Activated CD8-positive, alpha-beta T cell treated with anti-CD3 and anti-CD28 coated beads for 36 hours (primary cell): ENCODE results near the gene NAALADL2. TPM values are rescaled to one million over a fixed set of nuclear protein-coding genes. Genes with fewer than 3 reads are reported as not detected.

Experiments used
- ATAC-seq: fragments of 200-7000 bp; cut with Tn5 transposase; one replicate; pipeline ENCODE4 v1.10.0; 2021; ENCODE audit warnings: mild to moderate bottlenecking, moderate library complexity
- CTCF ChIA-PET: fragments of 350-600 bp; sonication (Branson Sonifier 250); formaldehyde crosslinking; loops from one replicate; lab custom pipeline; 2021; ENCODE audit warnings: antibody characterized with exemption; lab: Charles Lee
- POLR2A ChIA-PET: fragments of 350-600 bp; sonication (Branson Sonifier 250); formaldehyde crosslinking; loops from one replicate; lab custom pipeline; 2021; ENCODE audit warnings: antibody characterized with exemption; lab: Charles Lee
- DNase-seq: peaks from one replicate; pipeline ENCODE4 v3.0.0-alpha.2; 2020
- H3K27ac Mint-ChIP-seq: one replicate; pipeline ENCODE4 v1.8.0; 2021; ENCODE audit warnings: mild to moderate bottlenecking, mixed read lengths
- H3K27me3 Mint-ChIP-seq: one replicate; pipeline ENCODE4 v1.8.0; 2021; ENCODE audit warnings: mixed read lengths
- H3K36me3 Mint-ChIP-seq: one replicate; pipeline ENCODE4 v1.8.0; 2021; ENCODE audit warnings: low read depth, mixed read lengths
- H3K4me1 Mint-ChIP-seq: one replicate; pipeline ENCODE4 v1.8.0; 2021; ENCODE audit warnings: low read depth, mixed read lengths
- H3K4me3 Mint-ChIP-seq: one replicate; pipeline ENCODE4 v1.8.0; 2021; ENCODE audit warnings: mild to moderate bottlenecking, moderate library complexity, mixed read lengths
- H3K9me3 Mint-ChIP-seq: one replicate; pipeline ENCODE4 v1.8.0; 2021; ENCODE audit warnings: mixed read lengths
- CTCF ChIP-seq: fragments of 200-600 bp; IDR thresholded peaks from one replicate; pipeline ENCODE4 v1.8.0; 2022; ENCODE audit warnings: antibody characterized with exemption, mild to moderate bottlenecking
- intact Hi-C: fragments of 100-400 bp; cut with micrococcal nuclease; formaldehyde crosslinking; loops from one replicate; pipeline ENCODE4 v1.10.0; 2022
- total RNA-seq, 2 experiments: library from RNA; stranded (reverse); gene quantifications; one replicate each; pipeline ENCODE4 v1.2.3, GENCODE V29; 2021

NAALADL2 gene
- total RNA-seq, 2 experiments from 2014 or later, result 0.60 TPM; not detected in 1

- no peak for TF ChIP-seq CTCF
- DNase-seq, result no peak
- H3K4me3 Mint-ChIP-seq, result no peak overlapping the region
- no peaks in the 10 kb centered on the region for H3K36me3 Mint-ChIP-seq
- POLR2A ChIA-PET, result no interaction called here
- H3K27me3 Mint-ChIP-seq, result no peaks in the 10 kb centered on the region
- H3K27ac Mint-ChIP-seq, result no peak overlapping the region
- intact Hi-C loops, result no loop called here
- peaks cover 1% of the 10 kb centered on the region for H3K9me3 Mint-ChIP-seq
- no peak for ATAC-seq
- CTCF ChIA-PET, result no interaction called here
- H3K4me1 Mint-ChIP-seq, result no peaks in the 10 kb centered on the region
Observed at GRCh38 chr3:175107995-175108394, 248.9 kb downstream of the NAALADL2 start.

- Mint-ChIP-seq H3K9me3 (no peaks in the 10 kb centered on the region), H3K27ac (no peak overlapping the region), H3K27me3 (no peaks in the 10 kb centered on the region), H3K36me3 (no peaks in the 10 kb centered on the region), H3K4me3 (no peak overlapping the region), H3K4me1 (no peaks in the 10 kb centered on the region)
- intact Hi-C loops, result no loop called here
- ChIA-PET POLR2A (no interaction called here), CTCF (no interaction called here)
- ATAC-seq, result no peak
- DNase-seq, result no peak
- TF ChIP-seq CTCF, result no peak
Observed at GRCh38 chr3:175108613-175109151, 249.5 kb downstream of the NAALADL2 start.

GRCh38 chr3:175111036-175111435 lies 251.9 kb downstream of the NAALADL2 start:
- intact Hi-C loops, result no loop called here
- H3K4me3 Mint-ChIP-seq, result no peak overlapping the region
- ATAC-seq, result no peak
- TF ChIP-seq CTCF, result no peak
- no peaks in the 10 kb centered on the region for H3K36me3 Mint-ChIP-seq
- peaks cover 2% of the 10 kb centered on the region for H3K9me3 Mint-ChIP-seq
- CTCF ChIA-PET, result no interaction called here
- H3K27ac Mint-ChIP-seq, result no peak overlapping the region
- DNase-seq, result no peak
- H3K4me1 Mint-ChIP-seq, result no peaks in the 10 kb centered on the region
- H3K27me3 Mint-ChIP-seq, result no peaks in the 10 kb centered on the region
- POLR2A ChIA-PET, result no interaction called here

- ATAC-seq (no peak), DNase-seq (no peak)
- no peaks in the 10 kb centered on the region for H3K4me1 Mint-ChIP-seq
- no peaks in the 10 kb centered on the region for H3K36me3 Mint-ChIP-seq
- peaks cover 6% of the 10 kb centered on the region for H3K9me3 Mint-ChIP-seq
- CTCF ChIA-PET, result no interaction called here
- H3K27ac Mint-ChIP-seq, result no peak overlapping the region
- no peaks in the 10 kb centered on the region for H3K27me3 Mint-ChIP-seq
- no peak for TF ChIP-seq CTCF
- POLR2A ChIA-PET, result no interaction called here
- no peak overlapping the region for H3K4me3 Mint-ChIP-seq
- intact Hi-C loops, result no loop called here
Observed at GRCh38 chr3:175118382-175118941, 259.3 kb downstream of the NAALADL2 start.

GRCh38 chr3:175121225-175121624 lies 262.1 kb downstream of the NAALADL2 start:
- H3K9me3 Mint-ChIP-seq, result peaks cover 6% of the 10 kb centered on the region
- H3K36me3 Mint-ChIP-seq, result no peaks in the 10 kb centered on the region
- H3K27ac Mint-ChIP-seq, result no peak overlapping the region
- TF ChIP-seq CTCF, result no peak
- ATAC-seq (no peak), DNase-seq (peak; percentile 2)
- H3K4me1 Mint-ChIP-seq, result no peaks in the 10 kb centered on the region
- H3K27me3 Mint-ChIP-seq, result no peaks in the 10 kb centered on the region
- CTCF ChIA-PET, result interaction anchor here (1.0 to 1.2 kb wide), 2 partner anchors 33 to 58 kb away, joined by 3 read pairs; no protein-coding TSS in a partner anchor
- intact Hi-C loops, result no loop called here
- POLR2A ChIA-PET, result no interaction called here
- H3K4me3 Mint-ChIP-seq, result no peak overlapping the region
